ENCODE results near the gene PGAP3.

- no peak for TF ChIP-seq CTCF (IDR thresholded peaks at IDR 0.05)
- TF ChIP-seq POLR2AphosphoS5 (IDR thresholded peaks at IDR 0.05) = no peak
Observed at GRCh38 chr17:39683295-39683939, 4.4 kb downstream of the PGAP3 start.
